Panc1 (cell line): ENCODE results near the gene KCNJ11. TPM values are rescaled to one million over a fixed set of nuclear protein-coding genes. Genes with fewer than 3 reads are reported as not detected.

Experiments used
- ATAC-seq: fragments of 200-7000 bp; cut with Tn5 transposase; 2 replicates; pipeline ENCODE4 v1.9.1; 2020; ENCODE audit warnings: mild to moderate bottlenecking, moderate library complexity
- BruUV-seq: library from RNA; stranded (reverse); fragments of 400-500 nt; replicated peaks from 2 replicates; lab custom pipeline; 2021; lab: Mats Ljungman, UMichigan
- CTCF ChIA-PET: fragments of 300-600 bp; sonication (Branson Sonifier 250); formaldehyde crosslinking; loops from one replicate; lab custom pipeline; 2022; ENCODE audit warnings: antibody characterized with exemption; lab: Charles Lee
- POLR2A ChIA-PET: fragments of 300-600 bp; sonication (Branson Sonifier 250); formaldehyde crosslinking; loops from one replicate; lab custom pipeline; 2022; ENCODE audit warnings: antibody characterized with exemption; lab: Charles Lee
- DNase-seq: peaks from one replicate; pipeline ENCODE4 v3.0.0-alpha.2; 2010; ENCODE audit warnings: low read depth, low spot score
- H3K27ac ChIP-seq: 2 replicates; pipeline ENCODE4 v1.5.1; 2011; ENCODE audit warnings: mild to moderate bottlenecking, low read length, inconsistent platforms
- H3K27me3 ChIP-seq: fragments of 200-500 bp; sonication (Bioruptor generic); 2 replicates; pipeline ENCODE4 v1.6.0; 2014; ENCODE audit warnings: low read length, inconsistent platforms; ENCODE audit not compliant: control insufficient read depth, insufficient read depth
- H3K36me3 ChIP-seq: fragments of 200-500 bp; sonication (Bioruptor generic); 2 replicates; pipeline ENCODE4 v1.5.1; 2014; ENCODE audit warnings: inconsistent platforms, mild to moderate bottlenecking, low read length, moderate library complexity; ENCODE audit not compliant: control insufficient read depth, insufficient read depth
- H3K4me1 ChIP-seq: 2 replicates; pipeline ENCODE4 v1.5.1; 2011; ENCODE audit warnings: inconsistent platforms, mild to moderate bottlenecking, low read length, moderate library complexity; ENCODE audit not compliant: control insufficient read depth, insufficient read depth
- H3K4me3 ChIP-seq, 2 experiments: 2 replicates each; pipeline ENCODE4 v1.5.1; 2011 to 2012; ENCODE audit warnings: low read depth in 2 of 2, low read length in 2 of 2, mild to moderate bottlenecking in 2 of 2, inconsistent platforms in 1 of 2, moderate library complexity in 1 of 2
- H3K9me3 ChIP-seq: fragments of 200-500 bp; sonication (Bioruptor generic); 2 replicates; pipeline ENCODE4 v1.5.1; 2014; ENCODE audit warnings: low read depth, mild to moderate bottlenecking, inconsistent platforms, low read length, moderate library complexity; ENCODE audit not compliant: control insufficient read depth, insufficient read depth
- CTCF ChIP-seq: fragments of 450-650 bp; IDR thresholded peaks from 2 replicates; pipeline ENCODE4 v1.5.1; 2017; ENCODE audit warnings: mild to moderate bottlenecking
- POLR2AphosphoS5 ChIP-seq: IDR thresholded peaks from 2 replicates; pipeline ENCODE4 v1.6.1; 2012; ENCODE audit warnings: mild to moderate bottlenecking, low read depth, low read length, moderate library complexity
- REST ChIP-seq, 2 experiments: IDR thresholded peaks; 2 replicates each; pipeline ENCODE4 v1.6.1; 2011 to 2012; ENCODE audit warnings: low read depth in 2 of 2, control low read depth in 1 of 2, low read length in 1 of 2, mild to moderate bottlenecking in 1 of 2, moderate library complexity in 1 of 2; ENCODE audit not compliant: insufficient read depth in 1 of 2
- SIN3A ChIP-seq: IDR thresholded peaks from 2 replicates; pipeline ENCODE4 v1.6.1; 2012; ENCODE audit warnings: low read depth, mild to moderate bottlenecking, low read length, moderate library complexity, borderline replicate concordance; ENCODE audit not compliant: insufficient read depth
- TCF7L2 ChIP-seq: IDR thresholded peaks from 2 replicates; pipeline ENCODE4 v1.6.1; 2011; ENCODE audit warnings: mild to moderate bottlenecking, low read depth, low read length, inconsistent platforms
- in situ Hi-C: cut with HindIII; loops from 2 replicates; pipeline ENCODE4 v1.10.0; 2016; ENCODE audit warnings: low sequenced_read_pairs, low pct_unique_long_range_greater_than_20kb
- intact Hi-C: fragments of 100-400 bp; cut with micrococcal nuclease; formaldehyde crosslinking; loops from one replicate; pipeline ENCODE4 v1.10.0; 2022; ENCODE audit not compliant: unreplicated experiment
- total RNA-seq: library from RNA; stranded (reverse); gene quantifications from one replicate; pipeline ENCODE4 v1.2.1, GENCODE V29; 2021; ENCODE audit not compliant: unreplicated experiment

Gene KCNJ11
- total RNA-seq, 1 experiment from 2014 or later = 0.67 TPM

GRCh38 chr11:17401316-17401715 lies 12.9 kb upstream of the KCNJ11 start:
- POLR2A ChIA-PET = no interaction called here
- no TSS peak for BruUV-seq
- CTCF ChIA-PET = no interaction called here
- Histone ChIP-seq H3K27ac (no peak overlapping the region), H3K9me3 (no peaks in the 10 kb centered on the region), H3K4me1 (peaks cover 6% of the 10 kb centered on the region; the same call in 1 of the 2 replicates), H3K4me3 (no peak overlapping the region), H3K36me3 (no peaks in the 10 kb centered on the region), H3K27me3 (no peaks in the 10 kb centered on the region)
- DNase-seq = no peak
- ATAC-seq = no peak
- TF ChIP-seq TCF7L2 (no peak), CTCF (no peak)
- intact Hi-C loops (no loop called here), in situ Hi-C loops (no loop called here)

GRCh38 chr11:17400048-17400775 lies 11.8 kb upstream of the KCNJ11 start:
- POLR2A ChIA-PET = no interaction called here
- Histone ChIP-seq H3K4me1 (no peaks in the 10 kb centered on the region; the same call in 1 of the 2 replicates), H3K4me3 (no peak overlapping the region), H3K36me3 (no peaks in the 10 kb centered on the region), H3K27ac (no peak overlapping the region), H3K9me3 (no peaks in the 10 kb centered on the region), H3K27me3 (no peaks in the 10 kb centered on the region)
- TF ChIP-seq TCF7L2 (no peak), REST (IDR thresholded peaks at IDR 0.05; ENCODE audit: insufficient read depth in 1 of 2, low read depth in 2 of 2, low read length in 1 of 2) (no peak), SIN3A (no peak), CTCF (no peak), POLR2AphosphoS5 (no peak)
- intact Hi-C loops = no loop called here
- no peak for DNase-seq
- in situ Hi-C loops = no loop called here
- no peak for ATAC-seq
- CTCF ChIA-PET = no interaction called here
- BruUV-seq = no TSS peak
